Astrocyte (in vitro differentiated cells and primary cell): ENCODE results near the gene AIDA. TPM values are rescaled to one million over a fixed set of nuclear protein-coding genes. Genes with fewer than 3 reads are reported as not detected.
A peak's percentile ranks its signal among the peaks of the same experiment; 100 is the strongest.

Experiments used
- DNase-seq: peaks from one replicate; pipeline ENCODE4 v3.0.0-alpha.2; 2010; ENCODE audit warnings: low read depth
- FAIRE-seq: peaks from 2 replicates; lab custom pipeline; 2011; peaks lifted over from hg19 to GRCh38; lab: Jason Lieb, UNC
- H2AFZ ChIP-seq: 2 replicates; pipeline ENCODE4 v1.6.0; 2012; ENCODE audit warnings: low read depth, low read length, inconsistent platforms
- H3K27ac ChIP-seq: 2 replicates; pipeline ENCODE4 v1.5.1; 2011; ENCODE audit warnings: low read depth, low read length, inconsistent platforms
- H3K27me3 ChIP-seq: 2 replicates; pipeline ENCODE4 v1.6.0; 2011; ENCODE audit warnings: low read length, inconsistent platforms; ENCODE audit not compliant: insufficient read depth
- H3K36me3 ChIP-seq: 2 replicates; pipeline ENCODE4 v1.5.1; 2011; ENCODE audit warnings: low read length, inconsistent platforms; ENCODE audit not compliant: insufficient read depth
- H3K4me1 ChIP-seq: 2 replicates; pipeline ENCODE4 v1.5.1; 2011; ENCODE audit warnings: low read length, inconsistent platforms; ENCODE audit not compliant: insufficient read depth
- H3K4me2 ChIP-seq: 2 replicates; pipeline ENCODE4 v1.6.0; 2012; ENCODE audit warnings: low read length, inconsistent platforms
- H3K4me3 ChIP-seq: 2 replicates; pipeline ENCODE4 v1.5.1; 2011; ENCODE audit warnings: low read depth, mild to moderate bottlenecking, low read length, inconsistent platforms; ENCODE audit not compliant: insufficient read depth
- H3K79me2 ChIP-seq: 2 replicates; pipeline ENCODE4 v1.6.0; 2012; ENCODE audit warnings: mild to moderate bottlenecking, low read length, inconsistent platforms; ENCODE audit not compliant: insufficient read depth
- H3K9ac ChIP-seq: 2 replicates; pipeline ENCODE4 v1.6.0; 2012; ENCODE audit warnings: mild to moderate bottlenecking, low read length, inconsistent platforms
- H3K9me3 ChIP-seq: 2 replicates; pipeline ENCODE4 v1.5.1; 2012; ENCODE audit warnings: low read depth, mild to moderate bottlenecking, low read length, inconsistent platforms; ENCODE audit not compliant: insufficient read depth
- H4K20me1 ChIP-seq: 2 replicates; pipeline ENCODE4 v1.6.0; 2012; ENCODE audit warnings: low read length, inconsistent platforms; ENCODE audit not compliant: insufficient read depth
- H3K27ac Mint-ChIP-seq: one replicate; pipeline ENCODE4 v1.8.0; 2021; ENCODE audit warnings: mild to moderate bottlenecking, mixed read lengths; ENCODE audit not compliant: unreplicated experiment
- H3K27me3 Mint-ChIP-seq: one replicate; pipeline ENCODE4 v1.8.0; 2021; ENCODE audit warnings: low read depth, mixed read lengths; ENCODE audit not compliant: unreplicated experiment
- H3K36me3 Mint-ChIP-seq: one replicate; pipeline ENCODE4 v1.8.0; 2021; ENCODE audit warnings: low read depth, mixed read lengths; ENCODE audit not compliant: unreplicated experiment
- H3K4me1 Mint-ChIP-seq: one replicate; pipeline ENCODE4 v1.8.0; 2021; ENCODE audit warnings: low read depth, mixed read lengths; ENCODE audit not compliant: unreplicated experiment
- H3K4me3 Mint-ChIP-seq: one replicate; pipeline ENCODE4 v1.8.0; 2021; ENCODE audit warnings: mild to moderate bottlenecking, moderate library complexity, mixed read lengths; ENCODE audit not compliant: unreplicated experiment
- H3K9me3 Mint-ChIP-seq: one replicate; pipeline ENCODE4 v1.8.0; 2021; ENCODE audit warnings: mild to moderate bottlenecking, mixed read lengths; ENCODE audit not compliant: unreplicated experiment
- CTCF ChIP-seq: IDR thresholded peaks from 2 replicates; pipeline ENCODE4 v1.5.1; 2011; ENCODE audit warnings: low read depth, mild to moderate bottlenecking, inconsistent platforms, low read length, moderate library complexity; ENCODE audit not compliant: insufficient read depth
- EZH2 ChIP-seq: IDR thresholded peaks from 2 replicates; pipeline ENCODE4 v1.6.1; 2012; ENCODE audit warnings: mild to moderate bottlenecking, low read length, inconsistent platforms; ENCODE audit not compliant: insufficient read depth
- total RNA-seq: library from RNA; stranded (reverse); gene quantifications from 2 replicates; pipeline ENCODE4 v1.2.1, GENCODE V29; 2021

AIDA gene
- total RNA-seq, 1 donor from 2014 or later: 86.2 TPM

GRCh38 chr1:222618880-222619596, 93.3 kb downstream of the AIDA start:
- H4K20me1 ChIP-seq: peaks cover 11% of the 10 kb centered on the region
- Mint-ChIP-seq H3K4me3 (peak overlapping the region; percentile 93), H3K4me1 (peaks cover 3% of the 10 kb centered on the region), H3K9me3 (peaks cover 2% of the 10 kb centered on the region), H3K27me3 (peaks cover 4% of the 10 kb centered on the region), H3K27ac (peak overlapping the region; percentile 50), H3K36me3 (peaks cover 2% of the 10 kb centered on the region)
- H3K79me2 ChIP-seq: peaks cover 35% of the 10 kb centered on the region
- H3K9ac ChIP-seq: peak overlapping the region; percentile 85
- H3K9me3 ChIP-seq: no peaks in the 10 kb centered on the region
- FAIRE-seq: peak; percentile 9
- TF ChIP-seq EZH2 (no peak), CTCF (no peak)
- peak; percentile 23 for DNase-seq
- peaks cover 8% of the 10 kb centered on the region for H3K4me1 ChIP-seq
- peak overlapping the region; percentile 86 for H3K4me3 ChIP-seq
- H3K27ac ChIP-seq: peak overlapping the region; percentile 72
- H3K4me2 ChIP-seq: peak overlapping the region; percentile 99
- H3K36me3 ChIP-seq: peaks cover 8% of the 10 kb centered on the region
- peaks cover 3% of the 10 kb centered on the region for H3K27me3 ChIP-seq
- H2AFZ ChIP-seq: peak overlapping the region; percentile 73

Other genes starting within 250 kb of the AIDA start
- gene HHIPL2, start 164.4 kb downstream of the AIDA start, total RNA-seq: 0.16 and 0.50 TPM in 2 replicates
- 6.6 and 7.5 TPM in 2 replicates for gene TAF1A, start 122.6 kb downstream of the AIDA start, total RNA-seq
- gene MIA3, start 94.4 kb downstream of the AIDA start, total RNA-seq: 63.5 and 73.5 TPM in 2 replicates
- 44.7 and 49.5 TPM in 2 replicates for gene BROX, start 73 bp upstream of the AIDA start, total RNA-seq
- gene FAM177B, start 24.7 kb upstream of the AIDA start, total RNA-seq: not detected in 2 replicates
- gene DISP1, start 102.5 kb upstream of the AIDA start, total RNA-seq: 4.1 and 4.8 TPM in 2 replicates